GM12874 (cell line): ENCODE data around the gene PPP1R12A.

Experiments
- CTCF ChIP-seq: IDR thresholded peaks from 2 replicates; pipeline ENCODE4 v1.5.1; 2011; ENCODE audit warnings: low read depth, mild to moderate bottlenecking, control low read depth, low read length, moderate library complexity; ENCODE audit not compliant: insufficient read depth

The PPP1R12A gene

GRCh38 chr12:79769189-79769859 is 165.6 kb downstream of the PPP1R12A start:
- no peak for TF ChIP-seq CTCF

GRCh38 chr12:79766705-79767464 is 168.0 kb downstream of the PPP1R12A start:
- TF ChIP-seq CTCF: no peak

GRCh38 chr12:79765157-79765556 is 169.7 kb downstream of the PPP1R12A start:
- no peak for TF ChIP-seq CTCF

- no peak for TF ChIP-seq CTCF
These were observed 170.3 kb downstream of the PPP1R12A start for GRCh38 chr12:79764641-79765040.

GRCh38 chr12:79763766-79764452 is 171.0 kb downstream of the PPP1R12A start:
- TF ChIP-seq CTCF: no peak

- no peak for TF ChIP-seq CTCF
These were observed 173.6 kb downstream of the PPP1R12A start for GRCh38 chr12:79761341-79761740.

- no peak for TF ChIP-seq CTCF
These were observed 187.6 kb downstream of the PPP1R12A start for GRCh38 chr12:79747274-79747673.
